GM18868 (cell line): ENCODE measurements around the gene CR1L.
"Not testable (repeated sequence)": the region's sequence is repeated elsewhere in the genome, so short reads cannot be mapped to it uniquely, and the experiment has no call there.

Experiments used
- ATAC-seq: cut with Tn5 transposase; IDR thresholded peaks from one replicate; pipeline ENCODE4 v1.9.1; 2021; ENCODE audit warnings: mild to moderate bottlenecking, moderate library complexity; ENCODE audit not compliant: unreplicated experiment

CR1L gene

GRCh38 chr1:207744000-207744534, 99.1 kb downstream of the CR1L start:
- ATAC-seq: no peak

GRCh38 chr1:207745285-207745684, 100.4 kb downstream of the CR1L start:
- ATAC-seq: no peak

GRCh38 chr1:207745839-207746767, 101.2 kb downstream of the CR1L start:
- no peak for ATAC-seq

GRCh38 chr1:207747627-207748492, 102.9 kb downstream of the CR1L start:
- no peak for ATAC-seq

GRCh38 chr1:207748737-207749528, 104.0 kb downstream of the CR1L start:
- ATAC-seq: no peak

- ATAC-seq: no peak
Measured at GRCh38 chr1:207750631-207751305, 105.8 kb downstream of the CR1L start.

GRCh38 chr1:207751463-207751789, 106.5 kb downstream of the CR1L start:
- ATAC-seq: not testable (repeated sequence)

GRCh38 chr1:207751790-207752455, 107.0 kb downstream of the CR1L start, which contains the start of gene CD46:
TSS of gene CD46 (plus strand) at chr1:207752054. CDS start at chr1:207752213, 159 bp downstream.
- ATAC-seq: peak; percentile 96

GRCh38 chr1:207752456-207752998, 107.6 kb downstream of the CR1L start:
- ATAC-seq: peak; percentile 37

- no peak for ATAC-seq
Measured at GRCh38 chr1:207753611-207754010, 108.7 kb downstream of the CR1L start.

- ATAC-seq: no peak
Measured at GRCh38 chr1:207754011-207754410, 109.1 kb downstream of the CR1L start.

GRCh38 chr1:207754974-207755700, 110.2 kb downstream of the CR1L start:
- ATAC-seq: no peak

- no peak for ATAC-seq
Measured at GRCh38 chr1:207755846-207756693, 111.1 kb downstream of the CR1L start.

- ATAC-seq: no peak
Measured at GRCh38 chr1:207762622-207763021, 117.7 kb downstream of the CR1L start.

- ATAC-seq: no peak
Measured at GRCh38 chr1:207763091-207763490, 118.2 kb downstream of the CR1L start.

GRCh38 chr1:207763972-207764371, 119.0 kb downstream of the CR1L start:
- ATAC-seq: no peak

- no peak for ATAC-seq
Measured at GRCh38 chr1:207766569-207766968, 121.6 kb downstream of the CR1L start.

GRCh38 chr1:207770514-207770913, 125.6 kb downstream of the CR1L start:
- ATAC-seq: not testable (repeated sequence)
